ENCODE results near the gene TAF4. TPM values are rescaled to one million over a fixed set of nuclear protein-coding genes. Genes with fewer than 3 reads are reported as not detected.

The TAF4 gene
- total and polyA plus RNA-seq, 2 of the 13 experiments (the other 11 are each of a cell fraction or from before 2014, with no cell fraction given): 5.9 to 12.0 TPM

- TF ChIP-seq ZNF335 (CRISPR knock-in tag; IDR thresholded peaks at IDR 0.05): peak; percentile 39; the same call in 1 of the 2 replicates
- TF ChIP-seq ZBTB38 (CRISPR knock-in tag; IDR thresholded peaks at IDR 0.05): peak; percentile 67; the same call in 1 of the 2 replicates
- TF ChIP-seq ZFP91 (CRISPR knock-in tag; IDR thresholded peaks at IDR 0.05; ENCODE audit: borderline replicate concordance): peak; percentile 20; the same call in 1 of the 2 replicates
- TF ChIP-seq SMC3 (IDR thresholded peaks at IDR 0.05; ENCODE audit: low read length): peak; percentile 94
- TF ChIP-seq KMT2A (CRISPR knock-in tag; IDR thresholded peaks at IDR 0.05): peak; percentile 51; the same call in 1 of the 2 replicates
- TF ChIP-seq, protein P1, sequence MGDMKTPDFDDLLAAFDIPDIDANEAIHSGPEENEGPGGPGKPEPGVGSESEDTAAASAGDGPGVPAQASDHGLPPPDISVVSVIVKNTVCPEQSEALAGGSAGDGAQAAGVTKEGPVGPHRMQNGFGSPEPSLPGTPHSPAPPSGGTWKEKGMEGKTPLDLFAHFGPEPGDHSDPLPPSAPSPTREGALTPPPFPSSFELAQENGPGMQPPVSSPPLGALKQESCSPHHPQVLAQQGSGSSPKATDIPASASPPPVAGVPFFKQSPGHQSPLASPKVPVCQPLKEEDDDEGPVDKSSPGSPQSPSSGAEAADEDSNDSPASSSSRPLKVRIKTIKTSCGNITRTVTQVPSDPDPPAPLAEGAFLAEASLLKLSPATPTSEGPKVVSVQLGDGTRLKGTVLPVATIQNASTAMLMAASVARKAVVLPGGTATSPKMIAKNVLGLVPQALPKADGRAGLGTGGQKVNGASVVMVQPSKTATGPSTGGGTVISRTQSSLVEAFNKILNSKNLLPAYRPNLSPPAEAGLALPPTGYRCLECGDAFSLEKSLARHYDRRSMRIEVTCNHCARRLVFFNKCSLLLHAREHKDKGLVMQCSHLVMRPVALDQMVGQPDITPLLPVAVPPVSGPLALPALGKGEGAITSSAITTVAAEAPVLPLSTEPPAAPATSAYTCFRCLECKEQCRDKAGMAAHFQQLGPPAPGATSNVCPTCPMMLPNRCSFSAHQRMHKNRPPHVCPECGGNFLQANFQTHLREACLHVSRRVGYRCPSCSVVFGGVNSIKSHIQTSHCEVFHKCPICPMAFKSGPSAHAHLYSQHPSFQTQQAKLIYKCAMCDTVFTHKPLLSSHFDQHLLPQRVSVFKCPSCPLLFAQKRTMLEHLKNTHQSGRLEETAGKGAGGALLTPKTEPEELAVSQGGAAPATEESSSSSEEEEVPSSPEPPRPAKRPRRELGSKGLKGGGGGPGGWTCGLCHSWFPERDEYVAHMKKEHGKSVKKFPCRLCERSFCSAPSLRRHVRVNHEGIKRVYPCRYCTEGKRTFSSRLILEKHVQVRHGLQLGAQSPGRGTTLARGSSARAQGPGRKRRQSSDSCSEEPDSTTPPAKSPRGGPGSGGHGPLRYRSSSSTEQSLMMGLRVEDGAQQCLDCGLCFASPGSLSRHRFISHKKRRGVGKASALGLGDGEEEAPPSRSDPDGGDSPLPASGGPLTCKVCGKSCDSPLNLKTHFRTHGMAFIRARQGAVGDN (CRISPR knock-in tag; IDR thresholded peaks at IDR 0.05): peak; percentile 71
- TF ChIP-seq KDM2A (CRISPR knock-in tag; IDR thresholded peaks at IDR 0.05; ENCODE audit: borderline replicate concordance, low read depth): peak; percentile 58
- TF ChIP-seq, protein P2, sequence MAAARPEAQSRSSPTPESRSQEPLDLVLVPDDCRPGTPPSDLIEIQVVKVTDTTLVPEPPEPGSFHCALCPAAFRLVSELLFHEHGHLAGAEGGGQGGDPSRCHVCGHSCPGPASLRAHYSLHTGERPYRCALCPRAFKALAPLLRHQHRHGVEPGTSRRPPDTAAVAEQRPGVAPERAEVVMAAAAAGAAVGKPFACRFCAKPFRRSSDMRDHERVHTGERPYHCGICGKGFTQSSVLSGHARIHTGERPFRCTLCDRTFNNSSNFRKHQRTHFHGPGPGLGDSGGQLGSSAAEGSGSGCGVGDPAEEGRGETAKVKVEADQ (CRISPR knock-in tag; IDR thresholded peaks at IDR 0.05; ENCODE audit: borderline replicate concordance): peak; percentile 54; the same call in 1 of the 2 replicates
- 0 out of 2 replicates have a peak, but pooled peaks have one; percentile 48 for TF ChIP-seq SNAPC2 (CRISPR knock-in tag; IDR thresholded peaks at IDR 0.05)
- TF ChIP-seq, protein P3, sequence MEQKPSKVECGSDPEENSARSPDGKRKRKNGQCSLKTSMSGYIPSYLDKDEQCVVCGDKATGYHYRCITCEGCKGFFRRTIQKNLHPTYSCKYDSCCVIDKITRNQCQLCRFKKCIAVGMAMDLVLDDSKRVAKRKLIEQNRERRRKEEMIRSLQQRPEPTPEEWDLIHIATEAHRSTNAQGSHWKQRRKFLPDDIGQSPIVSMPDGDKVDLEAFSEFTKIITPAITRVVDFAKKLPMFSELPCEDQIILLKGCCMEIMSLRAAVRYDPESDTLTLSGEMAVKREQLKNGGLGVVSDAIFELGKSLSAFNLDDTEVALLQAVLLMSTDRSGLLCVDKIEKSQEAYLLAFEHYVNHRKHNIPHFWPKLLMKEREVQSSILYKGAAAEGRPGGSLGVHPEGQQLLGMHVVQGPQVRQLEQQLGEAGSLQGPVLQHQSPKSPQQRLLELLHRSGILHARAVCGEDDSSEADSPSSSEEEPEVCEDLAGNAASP (CRISPR knock-in tag; IDR thresholded peaks at IDR 0.05; ENCODE audit: borderline replicate concordance): peak; percentile 34; the same call in 1 of the 2 replicates
Measured at GRCh38 chr20:62010551-62011402, 54.9 kb downstream of the TAF4 start (continued).

Measured in HepG2 (cell line).